ENCODE measurements around the gene PMM2.
A peak's percentile ranks its signal among the peaks of the same experiment; 100 is the strongest.
"Not testable (repeated sequence)": the region's sequence is repeated elsewhere in the genome, so short reads cannot be mapped to it uniquely, and the experiment has no call there.

PMM2 gene

GRCh38 chr16:8868416-8869211, 71.0 kb downstream of the PMM2 start, which contains the start of gene CARHSP1:
Gene CARHSP1 (minus strand): TSS chr16:8869006. CDS start chr16:8859328, 9,678 bp downstream.
- peak within 1 kb of the TSS; percentile 80 for H3K4me3 ChIP-seq (ENCODE audit: low read depth, low read length)
- DNase-seq (ENCODE audit: low read depth), result peak; percentile 93
- TF ChIP-seq CTCF (conservative IDR thresholded peaks at IDR 0.05; ENCODE audit: low read depth, low read length), result no peak

- TF ChIP-seq CTCF (conservative IDR thresholded peaks at IDR 0.05; ENCODE audit: low read depth, low read length), result no peak
- DNase-seq (ENCODE audit: low read depth), result no peak
- peak overlapping the region; percentile 60 for H3K4me3 ChIP-seq (ENCODE audit: low read depth, low read length)
Measured at GRCh38 chr16:8869212-8869987, 71.8 kb downstream of the PMM2 start.

GRCh38 chr16:8869988-8870241, 72.3 kb downstream of the PMM2 start:
- DNase-seq (ENCODE audit: low read depth); H3K4me3 ChIP-seq (ENCODE audit: low read depth, low read length): not testable (repeated sequence)

- TF ChIP-seq CTCF (conservative IDR thresholded peaks at IDR 0.05; ENCODE audit: low read depth, low read length), result no peak
- no peak overlapping the region for H3K4me3 ChIP-seq (ENCODE audit: low read depth, low read length)
- DNase-seq (ENCODE audit: low read depth), result no peak
Measured at GRCh38 chr16:8872071-8872470, 74.4 kb downstream of the PMM2 start.

GRCh38 chr16:8872967-8873865, 75.6 kb downstream of the PMM2 start:
- no peak overlapping the region for H3K4me3 ChIP-seq (ENCODE audit: low read depth, low read length)
- no peak for DNase-seq (ENCODE audit: low read depth)
- peak; percentile 35 for TF ChIP-seq CTCF (conservative IDR thresholded peaks at IDR 0.05; ENCODE audit: low read depth, low read length)

- not testable (repeated sequence) for H3K4me3 ChIP-seq (ENCODE audit: low read depth, low read length); DNase-seq (ENCODE audit: low read depth)
Measured at GRCh38 chr16:8873866-8874195, 76.2 kb downstream of the PMM2 start.

- DNase-seq (ENCODE audit: low read depth), result no peak
- TF ChIP-seq CTCF (conservative IDR thresholded peaks at IDR 0.05; ENCODE audit: low read depth, low read length), result no peak
- no peak overlapping the region for H3K4me3 ChIP-seq (ENCODE audit: low read depth, low read length)
Measured at GRCh38 chr16:8874388-8874787, 76.7 kb downstream of the PMM2 start.

GRCh38 chr16:8875317-8875716, 77.7 kb downstream of the PMM2 start:
- DNase-seq (ENCODE audit: low read depth); H3K4me3 ChIP-seq (ENCODE audit: low read depth, low read length): not testable (repeated sequence)
